Measurements from ENCODE around the gene PHF5A.

DNA sequence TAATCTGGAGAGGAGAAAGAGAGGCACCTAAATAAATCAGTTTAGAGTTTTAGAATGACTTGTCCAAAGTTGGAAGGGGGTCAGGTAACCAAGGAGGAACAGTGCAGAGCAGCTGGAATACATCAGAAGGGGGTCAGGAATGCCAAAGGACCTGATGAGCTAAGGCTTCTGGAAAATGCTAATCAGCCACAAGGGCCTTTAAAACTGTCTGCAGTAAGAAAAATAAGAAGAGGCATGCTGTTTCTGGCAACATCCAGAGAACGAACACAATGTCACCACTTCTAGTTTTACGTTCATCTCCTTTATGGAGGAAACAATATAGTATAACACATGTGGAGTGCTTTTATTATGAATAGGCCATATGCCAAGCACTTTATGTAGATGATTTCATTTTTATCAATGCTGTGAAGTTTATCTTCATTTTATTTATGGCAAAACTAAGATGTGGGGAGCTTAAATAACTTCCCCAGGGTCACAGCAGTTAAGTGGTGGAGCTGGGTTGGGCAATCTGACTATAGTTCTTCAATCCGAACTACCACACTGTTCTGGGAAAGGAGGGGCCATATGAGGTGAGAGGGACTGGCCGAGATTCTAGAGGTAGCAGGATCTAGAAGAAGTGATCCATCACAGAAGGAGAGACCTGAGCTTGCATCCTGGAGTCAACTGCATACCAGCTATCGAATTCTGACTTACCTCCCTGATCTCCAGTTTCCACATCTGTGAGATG is 23.0 kb upstream of the PHF5A start:
- TF ChIP-seq CTCF (IDR thresholded peaks at IDR 0.05) (no peak), POLR2AphosphoS5 (IDR thresholded peaks at IDR 0.05) (no peak), POLR2A (IDR thresholded peaks at IDR 0.05) (no peak)

Measured in breast epithelium (tissue), 3 donors.